OCI-LY1 (cell line): ENCODE data around the gene TRIM34.
"Not testable (repeated sequence)": the region's sequence is repeated elsewhere in the genome, so short reads cannot be mapped to it uniquely, and the experiment has no call there.

Experiments
- H2AFZ ChIP-seq: fragments of 200-600 bp; sonication (generic), shearing (Covaris generic); 2 replicates; pipeline ENCODE4 v1.6.0; 2014; ENCODE audit warnings: antibody characterized with exemption, mild to moderate bottlenecking, low read length
- H3F3A ChIP-seq: fragments of 200-600 bp; sonication (generic), shearing (Covaris generic); 2 replicates; pipeline ENCODE4 v1.6.0; 2014; ENCODE audit warnings: mild to moderate bottlenecking, antibody characterized with exemption, low read length, moderate library complexity; ENCODE audit not compliant: insufficient read depth
- H3K27ac ChIP-seq: fragments of 200-600 bp; sonication (generic); 2 replicates; pipeline ENCODE4 v1.5.1; 2014; ENCODE audit warnings: low read length, mixed run types, mild to moderate bottlenecking, low read depth; ENCODE audit not compliant: poor library complexity, severe bottlenecking
- H3K27me3 ChIP-seq: fragments of 200-600 bp; sonication (generic); 2 replicates; pipeline ENCODE4 v1.6.0; 2014; ENCODE audit warnings: antibody characterized with exemption, mild to moderate bottlenecking, low read length, moderate library complexity; ENCODE audit not compliant: insufficient read depth
- H3K36me3 ChIP-seq: fragments of 200-600 bp; sonication (generic); 2 replicates; pipeline ENCODE4 v1.6.1; 2014; ENCODE audit warnings: mild to moderate bottlenecking, antibody characterized with exemption, low read length, moderate library complexity, mixed read lengths; ENCODE audit not compliant: insufficient read depth
- H3K4me1 ChIP-seq: fragments of 200-600 bp; sonication (generic); 2 replicates; pipeline ENCODE4 v1.5.1; 2014; ENCODE audit warnings: mild to moderate bottlenecking, low read length, moderate library complexity; ENCODE audit not compliant: insufficient read depth, severe bottlenecking
- H3K4me2 ChIP-seq: fragments of 200-600 bp; sonication (generic), shearing (Covaris generic); 2 replicates; pipeline ENCODE4 v1.6.1; 2014; ENCODE audit warnings: low read length
- H3K4me3 ChIP-seq: fragments of 200-600 bp; sonication (generic); 2 replicates; pipeline ENCODE4 v1.5.1; 2014; ENCODE audit warnings: low read length, low read depth, mild to moderate bottlenecking, mixed read lengths; ENCODE audit not compliant: poor library complexity, severe bottlenecking
- H3K79me2 ChIP-seq: fragments of 200-600 bp; shearing (Covaris generic); 2 replicates; pipeline ENCODE4 v1.6.1; 2016; ENCODE audit warnings: mixed run types, low read length, mixed read lengths; ENCODE audit not compliant: insufficient read depth
- H3K9ac ChIP-seq: fragments of 200-600 bp; sonication (generic), shearing (Covaris generic); 2 replicates; pipeline ENCODE4 v1.6.1; 2014; ENCODE audit warnings: mild to moderate bottlenecking, low read length, mixed read lengths
- H3K9me2 ChIP-seq: fragments of 200-600 bp; sonication (generic), shearing (Covaris generic); 2 replicates; pipeline ENCODE4 v1.6.1; 2014; ENCODE audit warnings: low read depth, mild to moderate bottlenecking, low read length, mixed read lengths
- H3K9me3 ChIP-seq: fragments of 200-600 bp; shearing (Covaris generic); 2 replicates; pipeline ENCODE4 v1.6.1; 2014; ENCODE audit warnings: low read length, mixed read lengths
- H4K20me1 ChIP-seq: fragments of 200-600 bp; sonication (generic), shearing (Covaris generic); 2 replicates; pipeline ENCODE4 v1.6.0; 2016; ENCODE audit warnings: mild to moderate bottlenecking, low read length; ENCODE audit not compliant: insufficient read depth
- CTCF ChIP-seq: fragments of 200-600 bp; sonication (generic), shearing (Covaris generic); IDR thresholded peaks from 2 replicates; pipeline ENCODE4 v1.5.1; 2017; ENCODE audit warnings: mild to moderate bottlenecking, antibody characterized with exemption, low read length, moderate library complexity, mixed read lengths
- EZH2 ChIP-seq: fragments of 200-600 bp; sonication (generic), shearing (Covaris generic); IDR thresholded peaks from 2 replicates; pipeline ENCODE4 v1.8.0; 2017; ENCODE audit warnings: borderline replicate concordance, mixed run types, mild to moderate bottlenecking, antibody characterized with exemption, low read length, moderate library complexity, mixed read lengths

Gene TRIM34

GRCh38 chr11:5643585-5643984, 18.8 kb downstream of the TRIM34 start:
- Histone ChIP-seq H4K20me1 (no peaks in the 10 kb centered on the region), H3K27me3 (no peaks in the 10 kb centered on the region), H2AFZ (no peak overlapping the region), H3K4me2 (no peak overlapping the region), H3K27ac (no peak overlapping the region), H3K79me2 (no peaks in the 10 kb centered on the region), H3K9me3 (no peaks in the 10 kb centered on the region), H3K9ac (no peak overlapping the region), H3K9me2 (no peaks in the 10 kb centered on the region), H3K4me1 (no peaks in the 10 kb centered on the region), H3K4me3 (no peak overlapping the region), H3F3A (no peaks in the 10 kb centered on the region), H3K36me3 (peaks cover 16% of the 10 kb centered on the region)
- TF ChIP-seq CTCF, result no peak
- TF ChIP-seq EZH2, result no peak

GRCh38 chr11:5646139-5646538, 21.3 kb downstream of the TRIM34 start:
- no peaks in the 10 kb centered on the region for H3K79me2 ChIP-seq
- no peak overlapping the region for H3K9ac ChIP-seq
- no peaks in the 10 kb centered on the region for H3K27me3 ChIP-seq
- no peak overlapping the region for H3K27ac ChIP-seq
- H3F3A ChIP-seq, result no peaks in the 10 kb centered on the region
- H3K4me1 ChIP-seq, result no peaks in the 10 kb centered on the region
- H3K4me3 ChIP-seq, result no peak overlapping the region
- H2AFZ ChIP-seq, result no peak overlapping the region
- H4K20me1 ChIP-seq, result no peaks in the 10 kb centered on the region
- H3K9me2 ChIP-seq, result no peaks in the 10 kb centered on the region
- H3K9me3 ChIP-seq, result no peaks in the 10 kb centered on the region
- no peak overlapping the region for H3K4me2 ChIP-seq
- H3K36me3 ChIP-seq, result peaks cover 16% of the 10 kb centered on the region; the same call in 1 of the 2 replicates
- TF ChIP-seq EZH2, result no peak
- TF ChIP-seq CTCF, result no peak

- no peak for TF ChIP-seq EZH2
- no peaks in the 10 kb centered on the region for H3K9me2 ChIP-seq
- H3K36me3 ChIP-seq, result no peaks in the 10 kb centered on the region
- H3K27me3 ChIP-seq, result no peaks in the 10 kb centered on the region
- H2AFZ ChIP-seq, result no peak overlapping the region
- no peaks in the 10 kb centered on the region for H3K4me1 ChIP-seq
- H3K9ac ChIP-seq, result no peak overlapping the region
- no peaks in the 10 kb centered on the region for H3K79me2 ChIP-seq
- H4K20me1 ChIP-seq, result no peaks in the 10 kb centered on the region
- no peak overlapping the region for H3K4me3 ChIP-seq
- H3F3A ChIP-seq, result no peaks in the 10 kb centered on the region
- no peak overlapping the region for H3K4me2 ChIP-seq
- H3K9me3 ChIP-seq, result no peaks in the 10 kb centered on the region
- H3K27ac ChIP-seq, result no peak overlapping the region
Observed at GRCh38 chr11:5655474-5655873, 30.7 kb downstream of the TRIM34 start.

GRCh38 chr11:5656956-5657355, 32.2 kb downstream of the TRIM34 start:
- H3K27me3 ChIP-seq, H3K27ac ChIP-seq, H4K20me1 ChIP-seq, H3K4me2 ChIP-seq, H2AFZ ChIP-seq, H3K36me3 ChIP-seq, H3F3A ChIP-seq, H3K9me2 ChIP-seq, H3K9ac ChIP-seq, H3K4me1 ChIP-seq, H3K9me3 ChIP-seq, H3K79me2 ChIP-seq, H3K4me3 ChIP-seq: not testable (repeated sequence)
